RPMI8226 (cell line): ENCODE results near the gene POLR2J.
A peak's percentile ranks its signal among the peaks of the same experiment; 100 is the strongest.

Experiments
- DNase-seq: peaks from one replicate; pipeline ENCODE4 v3.0.0-alpha.2; 2015

The POLR2J gene

GRCh38 chr7:102434039-102434486 is 44.7 kb downstream of the POLR2J start:
- peak; percentile 65 for DNase-seq

GRCh38 chr7:102433219-102434038 is 45.3 kb downstream of the POLR2J start, which contains the start of gene ORAI2:
Gene ORAI2, plus strand, starts transcription at chr7:102433575. Its CDS starts 5,382 bp downstream, at chr7:102438957.
- peak; percentile 94 for DNase-seq

GRCh38 chr7:102432442-102433218 is 46.1 kb downstream of the POLR2J start:
- DNase-seq: peak; percentile 74

GRCh38 chr7:102431617-102432298 is 47.0 kb downstream of the POLR2J start:
- peak; percentile 91 for DNase-seq

- DNase-seq: no peak
These were observed 49.4 kb downstream of the POLR2J start for GRCh38 chr7:102429141-102429899.

- peak; percentile 25 for DNase-seq
These were observed 51.7 kb downstream of the POLR2J start for GRCh38 chr7:102427019-102427405.

GRCh38 chr7:102426268-102427018 is 52.3 kb downstream of the POLR2J start:
- DNase-seq: peak; percentile 96

GRCh38 chr7:102425639-102426267 is 53.0 kb downstream of the POLR2J start:
- peak; percentile 95 for DNase-seq

GRCh38 chr7:102424787-102425218 is 53.9 kb downstream of the POLR2J start:
- DNase-seq: peak; percentile 76

GRCh38 chr7:102424129-102424551 is 54.6 kb downstream of the POLR2J start:
- peak; percentile 94 for DNase-seq
